HL-60/S4 (cell line): ENCODE data around the gene AGPS.

Experiments
- in situ Hi-C: fragments of 300-500 bp; cut with MboI; formaldehyde crosslinking; loops from 2 replicates; pipeline ENCODE4 v1.14.3; 2022; ENCODE audit warnings: low sequenced_read_pairs

Gene AGPS

GRCh38 chr2:177520324-177520723 lies 127.8 kb downstream of the AGPS start:
- in situ Hi-C loops: no loop called here

GRCh38 chr2:177523781-177524180 lies 131.2 kb downstream of the AGPS start:
- in situ Hi-C loops: no loop called here

- in situ Hi-C loops: no loop called here
Observed at GRCh38 chr2:177525351-177525924, 132.9 kb downstream of the AGPS start.

GRCh38 chr2:177528351-177528933 lies 135.9 kb downstream of the AGPS start:
- in situ Hi-C loops: no loop called here

- in situ Hi-C loops: no loop called here
Observed at GRCh38 chr2:177529166-177529565, 136.6 kb downstream of the AGPS start.

- in situ Hi-C loops: no loop called here
Observed at GRCh38 chr2:177530561-177530960, 138.0 kb downstream of the AGPS start.

- in situ Hi-C loops: no loop called here
Observed at GRCh38 chr2:177531706-177532105, 139.1 kb downstream of the AGPS start.

GRCh38 chr2:177532567-177532966 lies 140.0 kb downstream of the AGPS start:
- in situ Hi-C loops: no loop called here

- in situ Hi-C loops: no loop called here
Observed at GRCh38 chr2:177533253-177533652, 140.7 kb downstream of the AGPS start.

GRCh38 chr2:177535000-177535399 lies 142.4 kb downstream of the AGPS start:
- in situ Hi-C loops: no loop called here

- in situ Hi-C loops: no loop called here
Observed at GRCh38 chr2:177535958-177536504, 143.5 kb downstream of the AGPS start.

- in situ Hi-C loops: no loop called here
Observed at GRCh38 chr2:177537213-177537612, 144.6 kb downstream of the AGPS start.

GRCh38 chr2:177537636-177538035 lies 145.1 kb downstream of the AGPS start:
- in situ Hi-C loops: no loop called here

- in situ Hi-C loops: no loop called here
Observed at GRCh38 chr2:177538323-177538722, 145.8 kb downstream of the AGPS start.

GRCh38 chr2:177540283-177540682 lies 147.7 kb downstream of the AGPS start:
- in situ Hi-C loops: no loop called here

GRCh38 chr2:177541258-177541991 lies 148.9 kb downstream of the AGPS start:
- in situ Hi-C loops: no loop called here

GRCh38 chr2:177542396-177542795 lies 149.8 kb downstream of the AGPS start:
- in situ Hi-C loops: no loop called here

- in situ Hi-C loops: no loop called here
Observed at GRCh38 chr2:177543007-177543760, 150.6 kb downstream of the AGPS start.

GRCh38 chr2:177545143-177545542 lies 152.6 kb downstream of the AGPS start:
- in situ Hi-C loops: no loop called here

GRCh38 chr2:177545981-177546585 lies 153.5 kb downstream of the AGPS start:
- in situ Hi-C loops: no loop called here

GRCh38 chr2:177547122-177547521 lies 154.5 kb downstream of the AGPS start:
- in situ Hi-C loops: no loop called here
